Endothelial cell of umbilical vein (primary cell): ENCODE results near the gene ARID2.

Experiments used
- CTCF ChIP-seq, 2 donors: IDR thresholded peaks; 1 replicate in 1 of 2; 2 replicates in 1 of 2; pipeline ENCODE4 v1.5.1; 2011; ENCODE audit warnings: low read length in 2 of 2, mild to moderate bottlenecking in 2 of 2, moderate library complexity in 2 of 2, control low read depth in 1 of 2, inconsistent platforms in 1 of 2, low read depth in 1 of 2; ENCODE audit not compliant: insufficient read depth in 1 of 2; ENCODE audit errors: extremely low read depth in 1 of 2
- FOS ChIP-seq: IDR thresholded peaks from 2 replicates; pipeline ENCODE4 v1.6.1; 2011; ENCODE audit warnings: mild to moderate bottlenecking, low read length, moderate library complexity, borderline replicate concordance; ENCODE audit not compliant: insufficient read depth
- GATA2 ChIP-seq: IDR thresholded peaks from 2 replicates; pipeline ENCODE4 v1.7.0; 2011; ENCODE audit warnings: low read depth, mild to moderate bottlenecking, moderate library complexity, mixed read lengths, low read length; ENCODE audit not compliant: insufficient read length, insufficient read depth
- MAX ChIP-seq: IDR thresholded peaks from 2 replicates; pipeline ENCODE4 v1.6.1; 2011; ENCODE audit not compliant: insufficient read depth, insufficient read length
- POLR2A ChIP-seq: IDR thresholded peaks from 2 replicates; pipeline ENCODE4 v1.6.1; 2012; ENCODE audit warnings: low read depth, mild to moderate bottlenecking, control low read depth, low read length
- POLR2AphosphoS5 ChIP-seq: IDR thresholded peaks from 2 replicates; pipeline ENCODE4 v1.6.1; 2012; ENCODE audit warnings: low read depth, mild to moderate bottlenecking, control low read depth, low read length, moderate library complexity; ENCODE audit not compliant: insufficient read depth

GRCh38 chr12:45930369-45930768, 200.9 kb downstream of the ARID2 start:
- TF ChIP-seq CTCF (IDR thresholded peaks at IDR 0.05; ENCODE audit: extremely low read depth in 1 of 2, insufficient read depth in 1 of 2, low read depth in 1 of 2, low read length in 2 of 2) (no peak), POLR2AphosphoS5 (no peak), MAX (no peak), POLR2A (no peak), GATA2 (no peak), FOS (no peak)
